Heart left ventricle (tissue), 11 donors: ENCODE results near the gene EXOC7. TPM values are rescaled to one million over a fixed set of nuclear protein-coding genes. Genes with fewer than 3 reads are reported as not detected.

ENCODE experiments used
- microRNA-seq, 4 donors: library from miRNA; unstranded; fragments of <30 nt; microRNA quantifications; one replicate each; pipeline versions ENCODE4 to v1.2.0, GENCODE V29; 2017 to 2020
- polyA plus RNA-seq, 2 donors: library from polyadenylated mRNA; stranded (reverse); fragments of 200-250 nt; gene quantifications; one replicate each; pipeline ENCODE4 v1.2.3, GENCODE V29; 2013
- total RNA-seq, 9 donors: library from RNA; depleted of rRNA in 2 of 9; stranded (reverse); fragments of >200 nt in 2 of 9; fragmentation: NEBNext Ultra II Directional in 3 of 9; extraction: Animal tissue kit (Norgen Biotek cat#: 25700) in 3 of 9; gene quantifications; one replicate each; pipeline versions ENCODE4 v1.1.0 to v1.2.4, GENCODE V29; 2016 to 2023
- donor health status: ischemic (EF 13 %, LVEDD 7.1; RV severe dilation, severe dysfunction).
- donor health status: healthy with polysubstance abuse.
- donor health status: DM: no; HTN: yes; CAD: no.
- donor health status: DM: no; HTN: no; CAD: no.
- donor health status: ischemic (EF 25% LVEDD 5.7; RV mildly dilated, moderate dysfunction).
- donor health status: healthy.
- donor health status: DM: yes; HTN: yes; CAD: no.
- donor health status: PGD.
- donor health status: nonischemic (EF 23%, LVEDD 6.1; RV moderate dilation, normal function).

Gene EXOC7
- total and polyA plus RNA-seq, 11 donors, result 39.7 to 107 (median 77.0) TPM

Small RNA genes within 50 kb of the gene (microRNA-seq; reads per million reads assigned to microRNA genes)
- gene MIR6868, result 0 to 5.4 (median 0.03) reads per million in 4 donors

Other genes with a start within 250 kb of the EXOC7 start
- gene WBP2, start 248.5 kb downstream of the EXOC7 start, total RNA-seq, result 100 to 1,000 TPM; 134 to 311 (median 158) TPM
- 100 to 1,000 TPM; 128 to 217 TPM for gene WBP2, start 248.5 kb downstream of the EXOC7 start, polyA plus RNA-seq
- 10 to 100 TPM; 20.3 to 53.4 (median 31.8) TPM for gene TRIM47, start 225.2 kb downstream of the EXOC7 start, total RNA-seq
- 10 to 100 TPM; 20.1 to 23.3 TPM for gene TRIM47, start 225.2 kb downstream of the EXOC7 start, polyA plus RNA-seq
- gene TRIM65, start 206.8 kb downstream of the EXOC7 start, total RNA-seq, result 10 to 100 TPM in 3 of 9 donors, 1 to 10 TPM in 6; 6.8 to 16.1 (median 9.5) TPM
- 10 to 100 TPM in 1 of 2 donors, 1 to 10 TPM in 1; 7.5 to 10.5 TPM for gene TRIM65, start 206.8 kb downstream of the EXOC7 start, polyA plus RNA-seq
- gene MRPL38, start 198.9 kb downstream of the EXOC7 start, total RNA-seq, result 100 to 1,000 TPM in 5 of 9 donors, 10 to 100 TPM in 4; 54.8 to 126 (median 106) TPM
- gene MRPL38, start 198.9 kb downstream of the EXOC7 start, polyA plus RNA-seq, result 100 to 1,000 TPM in 1 of 2 donors, 10 to 100 TPM in 1; 79.7 to 111 TPM
- 1 to 10 TPM; 1.5 to 5.4 (median 2.9) TPM for gene FBF1, start 162.7 kb downstream of the EXOC7 start, total RNA-seq
- gene FBF1, start 162.7 kb downstream of the EXOC7 start, polyA plus RNA-seq, result 1 to 10 TPM; 2.0 to 3.9 TPM
- gene ACOX1, start 124.6 kb downstream of the EXOC7 start, total RNA-seq, result 100 to 1,000 TPM in 2 of 9 donors, 10 to 100 TPM in 7; 65.5 to 117 (median 84.8) TPM
- 10 to 100 TPM; 19.5 to 28.7 TPM for gene ACOX1, start 124.6 kb downstream of the EXOC7 start, polyA plus RNA-seq
- gene TEN1, start 124.5 kb downstream of the EXOC7 start, total RNA-seq, result 10 to 100 TPM in 3 of 9 donors, 1 to 10 TPM in 6; 3.3 to 15.6 (median 8.6) TPM
- 10 to 100 TPM; 17.8 to 22.1 TPM for gene TEN1, start 124.5 kb downstream of the EXOC7 start, polyA plus RNA-seq
- 1 to 10 TPM in 6 of 9 donors, under 1 TPM in 1, not detected in 2; 0.46 to 3.1 (median 1.5) TPM for gene CDK3, start 102.9 kb downstream of the EXOC7 start, total RNA-seq
- 1 to 10 TPM; 1.6 to 3.6 TPM for gene CDK3, start 102.9 kb downstream of the EXOC7 start, polyA plus RNA-seq
- 1 to 10 TPM in 1 of 9 donors, under 1 TPM in 5, not detected in 3; 0.04 to 2.0 (median 0.09) TPM for gene EVPL, start 76.5 kb downstream of the EXOC7 start, total RNA-seq
- gene EVPL, start 76.5 kb downstream of the EXOC7 start, polyA plus RNA-seq, result under 1 TPM; 0.03 to 0.04 TPM
- 10 to 100 TPM; 33.2 to 66.8 (median 59.4) TPM for gene SRP68, start 31.3 kb downstream of the EXOC7 start, total RNA-seq
- gene SRP68, start 31.3 kb downstream of the EXOC7 start, polyA plus RNA-seq, result 10 to 100 TPM; 26.8 to 80.0 TPM
- gene GALR2, start 29.0 kb downstream of the EXOC7 start, total RNA-seq, result not detected
- gene GALR2, start 29.0 kb downstream of the EXOC7 start, polyA plus RNA-seq, result under 1 TPM in 1 of 2 donors, not detected in 1; 0.18 TPM
- gene ZACN, start 24.6 kb downstream of the EXOC7 start, total RNA-seq, result under 1 TPM in 1 of 9 donors, not detected in 8; 0.13 TPM
- gene ZACN, start 24.6 kb downstream of the EXOC7 start, polyA plus RNA-seq, result 1 to 10 TPM in 1 of 2 donors, under 1 TPM in 1; 0.51 to 1.5 TPM
- gene FOXJ1, start 37.5 kb upstream of the EXOC7 start, total RNA-seq, result not detected
- gene FOXJ1, start 37.5 kb upstream of the EXOC7 start, polyA plus RNA-seq, result not detected
- gene RNF157, start 136.7 kb upstream of the EXOC7 start, total RNA-seq, result 1 to 10 TPM; 3.9 to 7.4 (median 5.2) TPM
- gene RNF157, start 136.7 kb upstream of the EXOC7 start, polyA plus RNA-seq, result 1 to 10 TPM; 3.6 to 5.5 TPM
- 10 to 100 TPM in 8 of 9 donors, 1 to 10 TPM in 1; 8.5 to 49.8 (median 24.5) TPM for gene UBALD2, start 161.6 kb upstream of the EXOC7 start, total RNA-seq
- 10 to 100 TPM; 12.5 to 18.5 TPM for gene UBALD2, start 161.6 kb upstream of the EXOC7 start, polyA plus RNA-seq
- 1 to 10 TPM; 1.0 to 2.7 (median 1.6) TPM for gene QRICH2, start 204.5 kb upstream of the EXOC7 start, total RNA-seq
- 1 to 10 TPM; 2.1 to 2.7 TPM for gene QRICH2, start 204.5 kb upstream of the EXOC7 start, polyA plus RNA-seq